ENCODE measurements around the gene PACS2. TPM values are rescaled to one million over a fixed set of nuclear protein-coding genes. Genes with fewer than 3 reads are reported as not detected.

PACS2 gene
- polyA plus RNA-seq, 4 donors, result 35.4 to 45.8 (median 44.9) TPM

GRCh38 chr14:105305791-105306190 lies 8.8 kb upstream of the PACS2 start:
- 73 to 85% (median 81%) methylated on average over 9 of the region's 9 CpGs for WGBS, 3 donors
- FAIRE-seq, result no peak

GRCh38 chr14:105307052-105307727 lies 7.4 kb upstream of the PACS2 start:
- 83 to 95% (median 83%) methylated on average over 4 of the region's 4 CpGs for WGBS, 3 donors
- H3K36me3 ChIP-seq (ENCODE audit: control insufficient read depth in 3 of 3, insufficient read depth in 2 of 3, low read depth in 1 of 3, low read length in 3 of 3), result peaks cover 0 to 8% (median 0%) of the 10 kb centered on the region in 3 donors
- FAIRE-seq (no peak), DNase-seq (no peak)
- H3K27ac ChIP-seq (ENCODE audit: low read depth in 1 of 3, low read length in 2 of 3), result no peak overlapping the region
- H3K9me3 ChIP-seq (ENCODE audit: control insufficient read depth in 2 of 2, insufficient read depth in 1 of 2, low read depth in 1 of 2, low read length in 1 of 2), result no peaks in the 10 kb centered on the region
- H3K4me1 ChIP-seq (ENCODE audit: control insufficient read depth in 3 of 3, insufficient read depth in 2 of 3, low read depth in 1 of 3, low read length in 2 of 3), result peaks cover 0 to 8% (median 0%) of the 10 kb centered on the region in 3 donors
- no peak overlapping the region for H3K4me3 ChIP-seq (ENCODE audit: low read depth in 1 of 3, low read length in 3 of 3)
- H3K27me3 ChIP-seq (ENCODE audit: control insufficient read depth in 3 of 3, insufficient read depth in 3 of 3, low read length in 3 of 3), result no peaks in the 10 kb centered on the region

More at GRCh38 chr14:105305791-105306190, 8.8 kb upstream of the PACS2 start:
- H3K9me3 ChIP-seq (ENCODE audit: control insufficient read depth in 2 of 2, insufficient read depth in 1 of 2, low read depth in 1 of 2, low read length in 1 of 2), result no peaks in the 10 kb centered on the region
- peak overlapping the region in 1 of 3 donors; percentile 28 for H3K27ac ChIP-seq (ENCODE audit: low read depth in 1 of 3, low read length in 2 of 3)
- H3K4me1 ChIP-seq (ENCODE audit: control insufficient read depth in 3 of 3, insufficient read depth in 2 of 3, low read depth in 1 of 3, low read length in 2 of 3), result peaks cover 0 to 8% (median 0%) of the 10 kb centered on the region in 3 donors
- no peak overlapping the region for H3K4me3 ChIP-seq (ENCODE audit: low read depth in 1 of 3, low read length in 3 of 3)
- no peaks in the 10 kb centered on the region for H3K27me3 ChIP-seq (ENCODE audit: control insufficient read depth in 3 of 3, insufficient read depth in 3 of 3, low read length in 3 of 3)
- H3K36me3 ChIP-seq (ENCODE audit: control insufficient read depth in 3 of 3, insufficient read depth in 2 of 3, low read depth in 1 of 3, low read length in 3 of 3), result peaks cover 0 to 8% (median 0%) of the 10 kb centered on the region in 3 donors
- peak in 1 of 2 donors; percentile 64 for DNase-seq

GRCh38 chr14:105309371-105309770 lies 5.2 kb upstream of the PACS2 start:
- FAIRE-seq, result no peak
- WGBS, 3 donors, result 86 to 95% (median 95%) methylated on average over 8 of the region's 8 CpGs
- no peak for DNase-seq

GRCh38 chr14:105311838-105312237 lies 2.7 kb upstream of the PACS2 start:
- H3K4me1 ChIP-seq (ENCODE audit: control insufficient read depth in 3 of 3, insufficient read depth in 2 of 3, low read depth in 1 of 3, low read length in 2 of 3), result peaks cover 0 to 13% (median 2%) of the 10 kb centered on the region in 3 donors
- H3K4me3 ChIP-seq (ENCODE audit: low read depth in 1 of 3, low read length in 3 of 3), result no peak overlapping the region
- H3K27me3 ChIP-seq (ENCODE audit: control insufficient read depth in 3 of 3, insufficient read depth in 3 of 3, low read length in 3 of 3), result no peaks in the 10 kb centered on the region
- FAIRE-seq (no peak), DNase-seq (no peak)
- no peak overlapping the region for H3K27ac ChIP-seq (ENCODE audit: low read depth in 1 of 3, low read length in 2 of 3)
- 86 to 91% (median 89%) methylated on average over 12 of the region's 12 CpGs for WGBS, 3 donors
- H3K9me3 ChIP-seq (ENCODE audit: control insufficient read depth in 2 of 2, insufficient read depth in 1 of 2, low read depth in 1 of 2, low read length in 1 of 2), result no peaks in the 10 kb centered on the region
- peaks cover 0 to 4% (median 0%) of the 10 kb centered on the region in 3 donors for H3K36me3 ChIP-seq (ENCODE audit: control insufficient read depth in 3 of 3, insufficient read depth in 2 of 3, low read depth in 1 of 3, low read length in 3 of 3)

More at GRCh38 chr14:105309371-105309770, 5.2 kb upstream of the PACS2 start:
- Histone ChIP-seq H3K27me3 (ENCODE audit: control insufficient read depth in 3 of 3, insufficient read depth in 3 of 3, low read length in 3 of 3) (no peaks in the 10 kb centered on the region), H3K4me3 (ENCODE audit: low read depth in 1 of 3, low read length in 3 of 3) (no peak overlapping the region), H3K4me1 (ENCODE audit: control insufficient read depth in 3 of 3, insufficient read depth in 2 of 3, low read depth in 1 of 3, low read length in 2 of 3) (peaks cover 0 to 12% (median 0%) of the 10 kb centered on the region in 3 donors), H3K27ac (ENCODE audit: low read depth in 1 of 3, low read length in 2 of 3) (no peak overlapping the region), H3K9me3 (ENCODE audit: control insufficient read depth in 2 of 2, insufficient read depth in 1 of 2, low read depth in 1 of 2, low read length in 1 of 2) (no peaks in the 10 kb centered on the region), H3K36me3 (ENCODE audit: control insufficient read depth in 3 of 3, insufficient read depth in 2 of 3, low read depth in 1 of 3, low read length in 3 of 3) (peaks cover 0 to 5% (median 0%) of the 10 kb centered on the region in 3 donors)

- no peak for DNase-seq
- Histone ChIP-seq H3K27me3 (ENCODE audit: control insufficient read depth in 3 of 3, insufficient read depth in 3 of 3, low read length in 3 of 3) (no peaks in the 10 kb centered on the region), H3K27ac (ENCODE audit: low read depth in 1 of 3, low read length in 2 of 3) (peak overlapping the region in 1 of 3 donors; percentile 71), H3K9me3 (ENCODE audit: control insufficient read depth in 2 of 2, insufficient read depth in 1 of 2, low read depth in 1 of 2, low read length in 1 of 2) (no peaks in the 10 kb centered on the region), H3K4me3 (ENCODE audit: low read depth in 1 of 3, low read length in 3 of 3) (no peak overlapping the region), H3K36me3 (ENCODE audit: control insufficient read depth in 3 of 3, insufficient read depth in 2 of 3, low read depth in 1 of 3, low read length in 3 of 3) (peaks cover 0 to 3% (median 0%) of the 10 kb centered on the region in 3 donors), H3K4me1 (ENCODE audit: control insufficient read depth in 3 of 3, insufficient read depth in 2 of 3, low read depth in 1 of 3, low read length in 2 of 3) (peaks cover 0 to 13% (median 4%) of the 10 kb centered on the region in 3 donors)
- WGBS, 3 donors, result 88 to 92% (median 90%) methylated on average over 13 of the region's 13 CpGs
- no peak for FAIRE-seq
Measured at GRCh38 chr14:105312973-105313372, 1.6 kb upstream of the PACS2 start.

GRCh38 chr14:105313381-105314286 lies 914 bp upstream of the PACS2 start:
- no peak for FAIRE-seq
- Histone ChIP-seq H3K27ac (ENCODE audit: low read depth in 1 of 3, low read length in 2 of 3) (peak overlapping the region; percentile 50 to 83 (median 71)), H3K4me3 (ENCODE audit: low read depth in 1 of 3, low read length in 3 of 3) (peak overlapping the region; percentile 43 to 89 (median 62)), H3K27me3 (ENCODE audit: control insufficient read depth in 3 of 3, insufficient read depth in 3 of 3, low read length in 3 of 3) (no peaks in the 10 kb centered on the region), H3K9me3 (ENCODE audit: control insufficient read depth in 2 of 2, insufficient read depth in 1 of 2, low read depth in 1 of 2, low read length in 1 of 2) (no peaks in the 10 kb centered on the region), H3K36me3 (ENCODE audit: control insufficient read depth in 3 of 3, insufficient read depth in 2 of 3, low read depth in 1 of 3, low read length in 3 of 3) (peaks cover 0 to 3% (median 0%) of the 10 kb centered on the region in 3 donors), H3K4me1 (ENCODE audit: control insufficient read depth in 3 of 3, insufficient read depth in 2 of 3, low read depth in 1 of 3, low read length in 2 of 3) (peaks cover 0 to 13% (median 4%) of the 10 kb centered on the region in 3 donors)
- WGBS, 3 donors, result 16 to 23% (median 23%) methylated on average over 44 to 48 of the region's 48 CpGs
- DNase-seq, result peak in 1 of 2 donors; percentile 26

- Histone ChIP-seq H3K27ac (ENCODE audit: low read depth in 1 of 3, low read length in 2 of 3) (peak overlapping the region in 2 of 3 donors; percentile 32 to 88), H3K4me3 (ENCODE audit: low read depth in 1 of 3, low read length in 3 of 3) (peak overlapping the region; percentile 65 to 99 (median 71)), H3K27me3 (ENCODE audit: control insufficient read depth in 3 of 3, insufficient read depth in 3 of 3, low read length in 3 of 3) (no peaks in the 10 kb centered on the region), H3K36me3 (ENCODE audit: control insufficient read depth in 3 of 3, insufficient read depth in 2 of 3, low read depth in 1 of 3, low read length in 3 of 3) (peaks cover 0 to 3% (median 0%) of the 10 kb centered on the region in 3 donors), H3K9me3 (ENCODE audit: control insufficient read depth in 2 of 2, insufficient read depth in 1 of 2, low read depth in 1 of 2, low read length in 1 of 2) (no peaks in the 10 kb centered on the region), H3K4me1 (ENCODE audit: control insufficient read depth in 3 of 3, insufficient read depth in 2 of 3, low read depth in 1 of 3, low read length in 2 of 3) (peaks cover 0 to 13% (median 4%) of the 10 kb centered on the region in 3 donors)
- FAIRE-seq, result no peak
- WGBS, 3 donors, result 1% methylated on average over 34 to 54 of the region's 54 CpGs
- peak; percentile 56 to 74 for DNase-seq
Measured at GRCh38 chr14:105315211-105315721, 718 bp downstream of the PACS2 start.

Data from small intestine (tissue), 7 donors.